ENCODE data around the gene KIF11. TPM values are rescaled to one million over a fixed set of nuclear protein-coding genes. Genes with fewer than 3 reads are reported as not detected.

KIF11 gene
- total RNA-seq, 2 donors from 2014 or later, result 36.5 to 55.7 TPM

DNA sequence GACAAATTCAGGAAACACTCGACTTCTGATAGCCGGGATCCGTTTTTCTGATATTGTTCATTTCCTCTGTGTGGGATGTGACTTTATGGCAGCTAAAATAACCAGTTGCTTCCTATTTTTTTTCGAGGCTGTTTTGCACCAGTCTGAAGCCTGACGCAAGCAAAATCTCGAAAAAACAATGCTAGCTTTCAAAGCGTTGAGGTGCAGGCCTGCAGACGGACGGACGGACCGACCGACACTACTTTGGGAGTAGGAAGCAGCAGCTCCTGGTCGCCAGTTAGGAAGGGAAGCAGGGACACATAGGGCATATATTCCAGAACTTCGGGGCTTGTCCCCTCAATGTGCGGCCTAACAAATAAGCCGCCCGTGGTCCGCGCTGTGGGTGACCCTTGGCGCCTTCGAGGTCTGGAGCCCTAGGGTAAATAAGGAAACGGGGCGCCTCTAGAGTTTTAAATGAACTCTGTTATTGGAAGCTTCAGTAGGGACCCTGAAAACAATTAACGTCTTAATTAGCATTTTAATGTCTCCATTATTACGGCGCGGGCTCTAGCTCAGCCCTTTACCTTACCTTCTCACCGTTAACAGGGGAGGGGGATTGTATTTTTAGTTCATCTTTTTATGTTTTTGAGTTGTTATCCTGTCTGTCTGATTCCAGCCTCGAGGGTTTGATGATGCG is 98.1 kb downstream of the KIF11 start:
- H3K4me1 Mint-ChIP-seq, result peaks cover 29% of the 10 kb centered on the region
- H3K36me3 ChIP-seq (ENCODE audit: control insufficient read depth, insufficient read depth, low read length), result peaks cover 29% of the 10 kb centered on the region
- peaks cover 39% of the 10 kb centered on the region for H3K36me3 Mint-ChIP-seq (ENCODE audit: low read depth)
- peaks cover 5% of the 10 kb centered on the region for H3K4me1 ChIP-seq (ENCODE audit: control insufficient read depth, insufficient read depth, low read length)
- peak overlapping the region; percentile 97 for H3K4me3 Mint-ChIP-seq
- DNase-seq, result peak; percentile 67
- H3K9ac ChIP-seq (ENCODE audit: extremely low read depth, low read length, poor library complexity, severe bottlenecking), result peak overlapping the region; percentile 68
- TF ChIP-seq, protein P1, sequence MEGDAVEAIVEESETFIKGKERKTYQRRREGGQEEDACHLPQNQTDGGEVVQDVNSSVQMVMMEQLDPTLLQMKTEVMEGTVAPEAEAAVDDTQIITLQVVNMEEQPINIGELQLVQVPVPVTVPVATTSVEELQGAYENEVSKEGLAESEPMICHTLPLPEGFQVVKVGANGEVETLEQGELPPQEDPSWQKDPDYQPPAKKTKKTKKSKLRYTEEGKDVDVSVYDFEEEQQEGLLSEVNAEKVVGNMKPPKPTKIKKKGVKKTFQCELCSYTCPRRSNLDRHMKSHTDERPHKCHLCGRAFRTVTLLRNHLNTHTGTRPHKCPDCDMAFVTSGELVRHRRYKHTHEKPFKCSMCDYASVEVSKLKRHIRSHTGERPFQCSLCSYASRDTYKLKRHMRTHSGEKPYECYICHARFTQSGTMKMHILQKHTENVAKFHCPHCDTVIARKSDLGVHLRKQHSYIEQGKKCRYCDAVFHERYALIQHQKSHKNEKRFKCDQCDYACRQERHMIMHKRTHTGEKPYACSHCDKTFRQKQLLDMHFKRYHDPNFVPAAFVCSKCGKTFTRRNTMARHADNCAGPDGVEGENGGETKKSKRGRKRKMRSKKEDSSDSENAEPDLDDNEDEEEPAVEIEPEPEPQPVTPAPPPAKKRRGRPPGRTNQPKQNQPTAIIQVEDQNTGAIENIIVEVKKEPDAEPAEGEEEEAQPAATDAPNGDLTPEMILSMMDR (conservative IDR thresholded peaks at IDR 0.05), result no peak
- H3K4me3 ChIP-seq (ENCODE audit: low read length), result peak overlapping the region; percentile 89
- peaks cover 53% of the 10 kb centered on the region for H3K27me3 ChIP-seq (ENCODE audit: control insufficient read depth, insufficient read depth, low read length, poor library complexity, severe bottlenecking)
- peaks cover 7% of the 10 kb centered on the region for H3K9me3 Mint-ChIP-seq
- peak overlapping the region; percentile 97 for H3K27ac Mint-ChIP-seq
- H3K27me3 Mint-ChIP-seq (ENCODE audit: insufficient read depth), result peaks cover 49% of the 10 kb centered on the region
- no peak overlapping the region for H3K27ac ChIP-seq (ENCODE audit: low read depth, low read length)
- H3K9me3 ChIP-seq (ENCODE audit: control insufficient read depth, low read length), result peaks cover 5% of the 10 kb centered on the region
- WGBS, 2 experiments (ENCODE audit: insufficient coverage in 1 of 2, insufficient read length in 1 of 2), result 1 to 3% methylated on average over 21 to 29 of the region's 30 CpGs

DNA sequence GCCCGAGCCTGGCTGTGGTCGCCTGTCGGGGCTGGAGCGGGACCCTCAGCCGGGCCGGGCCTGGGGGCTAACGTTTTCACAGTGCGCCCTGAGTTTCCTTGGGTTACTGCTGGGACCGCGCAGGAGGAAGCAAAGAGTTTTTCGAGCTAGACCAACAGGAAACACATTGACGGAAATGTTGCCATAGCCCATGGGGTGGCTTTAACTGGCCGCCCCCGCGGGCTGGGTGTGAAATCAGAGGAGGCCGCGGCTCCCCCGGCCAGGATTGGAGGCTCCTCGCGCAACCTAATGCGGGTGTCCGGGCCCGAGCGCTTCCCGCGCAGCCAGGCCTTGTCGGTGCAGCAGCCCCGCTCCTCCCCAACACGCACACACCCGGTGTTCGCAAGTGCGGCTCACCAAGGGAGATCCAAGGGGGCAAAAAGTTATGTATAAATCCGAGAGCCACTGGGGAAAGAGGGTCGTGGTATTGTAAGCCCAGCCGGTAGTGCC is 98.7 kb downstream of the KIF11 start:
- Mint-ChIP-seq H3K4me3 (peak overlapping the region; percentile 97), H3K4me1 (peaks cover 35% of the 10 kb centered on the region), H3K27ac (peak overlapping the region; percentile 97), H3K9me3 (peaks cover 4% of the 10 kb centered on the region), H3K36me3 (ENCODE audit: low read depth) (peaks cover 39% of the 10 kb centered on the region), H3K27me3 (ENCODE audit: insufficient read depth) (peaks cover 49% of the 10 kb centered on the region)
- no peaks in the 10 kb centered on the region for H3K9me3 ChIP-seq (ENCODE audit: control insufficient read depth, low read length)
- H3K4me1 ChIP-seq (ENCODE audit: control insufficient read depth, insufficient read depth, low read length), result peaks cover 5% of the 10 kb centered on the region
- H3K27me3 ChIP-seq (ENCODE audit: control insufficient read depth, insufficient read depth, low read length, poor library complexity, severe bottlenecking), result peaks cover 53% of the 10 kb centered on the region
- peak; percentile 78 for DNase-seq
- H3K4me3 ChIP-seq (ENCODE audit: low read length), result peak overlapping the region; percentile 89
- TF ChIP-seq, protein P1 (conservative IDR thresholded peaks at IDR 0.05), result no peak
- H3K9ac ChIP-seq (ENCODE audit: extremely low read depth, low read length, poor library complexity, severe bottlenecking), result peak overlapping the region; percentile 68
- H3K36me3 ChIP-seq (ENCODE audit: control insufficient read depth, insufficient read depth, low read length), result peaks cover 29% of the 10 kb centered on the region
- 2 to 5% methylated on average over 29 to 35 of the region's 35 CpGs for WGBS, 2 experiments (ENCODE audit: insufficient coverage in 1 of 2, insufficient read length in 1 of 2)
- no peak overlapping the region for H3K27ac ChIP-seq (ENCODE audit: low read depth, low read length)

DNA sequence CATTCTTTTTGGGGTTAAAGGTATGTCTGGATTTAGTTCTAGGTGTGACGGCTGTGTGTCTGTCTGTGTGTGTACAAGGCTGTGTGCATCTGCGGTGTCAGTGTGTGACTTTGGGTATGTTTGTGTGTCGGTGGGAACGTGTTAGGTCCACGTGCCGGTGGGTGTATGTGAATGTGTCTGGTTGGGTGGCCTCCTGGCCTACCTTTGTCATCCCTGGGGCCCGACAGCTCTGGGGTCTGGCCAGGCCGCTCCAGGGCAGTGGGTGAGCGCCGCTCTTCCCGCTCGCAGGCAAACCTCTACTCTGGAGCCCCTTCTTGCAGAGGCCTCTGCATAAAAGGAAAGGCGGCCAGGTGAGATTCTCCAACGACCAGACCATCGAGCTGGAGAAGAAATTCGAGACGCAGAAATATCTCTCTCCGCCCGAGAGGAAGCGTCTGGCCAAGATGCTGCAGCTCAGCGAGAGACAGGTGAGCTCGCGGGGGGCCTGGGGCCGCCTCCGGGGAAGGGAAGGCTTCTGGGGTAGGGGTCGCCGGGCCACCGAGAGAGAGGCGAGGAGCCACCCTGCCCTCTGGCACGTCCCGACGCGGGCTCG is 99.2 kb downstream of the KIF11 start:
- peaks cover 4% of the 10 kb centered on the region for H3K9me3 Mint-ChIP-seq

More for the DNA sequence above, 99.2 kb downstream of the KIF11 start:
- Histone ChIP-seq H3K4me1 (ENCODE audit: control insufficient read depth, insufficient read depth, low read length) (peaks cover 9% of the 10 kb centered on the region), H3K9me3 (ENCODE audit: control insufficient read depth, low read length) (no peaks in the 10 kb centered on the region), H3K9ac (ENCODE audit: extremely low read depth, low read length, poor library complexity, severe bottlenecking) (peak overlapping the region; percentile 68), H3K27ac (ENCODE audit: low read depth, low read length) (no peak overlapping the region), H3K4me3 (ENCODE audit: low read length) (peak overlapping the region; percentile 89), H3K36me3 (ENCODE audit: control insufficient read depth, insufficient read depth, low read length) (peaks cover 29% of the 10 kb centered on the region), H3K27me3 (ENCODE audit: control insufficient read depth, insufficient read depth, low read length, poor library complexity, severe bottlenecking) (peaks cover 57% of the 10 kb centered on the region)
- peak overlapping the region; percentile 97 for H3K4me3 Mint-ChIP-seq
- peak overlapping the region; percentile 97 for H3K27ac Mint-ChIP-seq
- H3K36me3 Mint-ChIP-seq (ENCODE audit: low read depth), result peaks cover 39% of the 10 kb centered on the region
- TF ChIP-seq, protein P1 (conservative IDR thresholded peaks at IDR 0.05), result no peak
- H3K4me1 Mint-ChIP-seq, result peaks cover 40% of the 10 kb centered on the region
- WGBS, 2 experiments (ENCODE audit: insufficient coverage in 1 of 2, insufficient read length in 1 of 2), result 1 to 2% methylated on average over 15 to 34 of the region's 34 CpGs
- peak; percentile 84 for DNase-seq
- H3K27me3 Mint-ChIP-seq (ENCODE audit: insufficient read depth), result peaks cover 55% of the 10 kb centered on the region
